Measurements from ENCODE around the gene ARPC1B.

- no peak for TF ChIP-seq POLR2A (IDR thresholded peaks at IDR 0.05)
- TF ChIP-seq, protein P1, sequence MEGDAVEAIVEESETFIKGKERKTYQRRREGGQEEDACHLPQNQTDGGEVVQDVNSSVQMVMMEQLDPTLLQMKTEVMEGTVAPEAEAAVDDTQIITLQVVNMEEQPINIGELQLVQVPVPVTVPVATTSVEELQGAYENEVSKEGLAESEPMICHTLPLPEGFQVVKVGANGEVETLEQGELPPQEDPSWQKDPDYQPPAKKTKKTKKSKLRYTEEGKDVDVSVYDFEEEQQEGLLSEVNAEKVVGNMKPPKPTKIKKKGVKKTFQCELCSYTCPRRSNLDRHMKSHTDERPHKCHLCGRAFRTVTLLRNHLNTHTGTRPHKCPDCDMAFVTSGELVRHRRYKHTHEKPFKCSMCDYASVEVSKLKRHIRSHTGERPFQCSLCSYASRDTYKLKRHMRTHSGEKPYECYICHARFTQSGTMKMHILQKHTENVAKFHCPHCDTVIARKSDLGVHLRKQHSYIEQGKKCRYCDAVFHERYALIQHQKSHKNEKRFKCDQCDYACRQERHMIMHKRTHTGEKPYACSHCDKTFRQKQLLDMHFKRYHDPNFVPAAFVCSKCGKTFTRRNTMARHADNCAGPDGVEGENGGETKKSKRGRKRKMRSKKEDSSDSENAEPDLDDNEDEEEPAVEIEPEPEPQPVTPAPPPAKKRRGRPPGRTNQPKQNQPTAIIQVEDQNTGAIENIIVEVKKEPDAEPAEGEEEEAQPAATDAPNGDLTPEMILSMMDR (IDR thresholded peaks at IDR 0.05), result no peak
Measured at GRCh38 chr7:99389772-99390171, 15.2 kb downstream of the ARPC1B start.
